Measurements from ENCODE around the gene STARD3. TPM values are rescaled to one million over a fixed set of nuclear protein-coding genes. Genes with fewer than 3 reads are reported as not detected.

STARD3 gene
- polyA plus RNA-seq, 2 of the 4 experiments (the other 2 are of a cell fraction), result 54.6 to 56.0 TPM

GRCh38 chr17:39631403-39631802 is 5.5 kb upstream of the STARD3 start (continued):
- TF ChIP-seq ATOH8 (CRISPR knock-in tag; IDR thresholded peaks at IDR 0.05; ENCODE audit: low read depth), result no peak

- no peak for ATAC-seq
- DNase-seq (ENCODE audit: low read depth in 1 of 2, low spot score in 1 of 2), result no peak
- Histone ChIP-seq H3K4me1 (peaks cover 11% of the 10 kb centered on the region; the same call in 2 of the 3 replicates), H3K27ac (no peak overlapping the region), H3K4me3 (no peak overlapping the region), H3K9me3 (no peaks in the 10 kb centered on the region), H3K4me2 (no peak overlapping the region)
- TF ChIP-seq HOXB13 (CRISPR knock-in tag; IDR thresholded peaks at IDR 0.05; ENCODE audit: low read depth) (no peak), BCL3 (IDR thresholded peaks at IDR 0.05) (no peak), ZNF302 (CRISPR knock-in tag; IDR thresholded peaks at IDR 0.05) (no peak), MAX (IDR thresholded peaks at IDR 0.05) (no peak), PBX3 (IDR thresholded peaks at IDR 0.05) (no peak), SMC3 (IDR thresholded peaks at IDR 0.05) (no peak), POLR2AphosphoS2 (conservative IDR thresholded peaks at IDR 0.05; ENCODE audit: low read length) (no peak), E2F6 (IDR thresholded peaks at IDR 0.05; ENCODE audit: borderline replicate concordance, low read depth) (no peak), HEYL (CRISPR knock-in tag; IDR thresholded peaks at IDR 0.05) (no peak), HMGXB4 (CRISPR knock-in tag; IDR thresholded peaks at IDR 0.05; ENCODE audit: borderline replicate concordance) (no peak), BHLHE40 (IDR thresholded peaks at IDR 0.05; ENCODE audit: low read depth, low read length) (no peak), KDM1A (IDR thresholded peaks at IDR 0.05; ENCODE audit: low read depth) (no peak), EHF (CRISPR knock-in tag; IDR thresholded peaks at IDR 0.05) (no peak), TFCP2L1 (CRISPR knock-in tag; IDR thresholded peaks at IDR 0.05) (no peak), POLR2A (IDR thresholded peaks at IDR 0.05; ENCODE audit: low read length) (no peak), HOXA7 (CRISPR knock-in tag; IDR thresholded peaks at IDR 0.05) (no peak), CHD4 (IDR thresholded peaks at IDR 0.05; ENCODE audit: borderline replicate concordance) (no peak), CEBPB (IDR thresholded peaks at IDR 0.05) (no peak), MAFK (IDR thresholded peaks at IDR 0.05; ENCODE audit: partially characterized antibody) (no peak)
- ChIA-PET CTCF (interaction anchor here (1.2 to 58.8 kb wide), 7 partner anchors 2 to 121 kb away, joined by 3 to 1581 read pairs (median 533); partner anchors contain the start of genes ERBB2, NEUROD2, PGAP3 and PNMT), POLR2A (interaction anchor here (0.8 kb wide), 1 partner anchor 9 kb away, joined by 6 read pairs; no protein-coding TSS in a partner anchor)
- no peak for FAIRE-seq
- 58% methylated on average over 13 of the region's 13 CpGs for WGBS (ENCODE audit: missing lambda C conversion rate)
Measured at GRCh38 chr17:39632153-39632941, 4.6 kb upstream of the STARD3 start.
